T-helper 2 cell treated with Interferon-gamma antibody and Interleukin-4, amounts not matched to agents 100 ng/mL and 5 ng/mL, for 36 hours (primary cell): Measurements from ENCODE around the gene PHRF1. TPM values are rescaled to one million over a fixed set of nuclear protein-coding genes. Genes with fewer than 3 reads are reported as not detected.

ENCODE experiments used
- intact Hi-C: fragments of 100-400 bp; cut with micrococcal nuclease; formaldehyde crosslinking; loops from one replicate; pipeline ENCODE4 v1.15.1; 2023
- total RNA-seq: library from RNA; stranded (reverse); gene quantifications from 2 replicates; pipeline ENCODE4 v1.2.3, GENCODE V29; 2022

The PHRF1 gene
- total RNA-seq, 1 donor from 2014 or later, result 51.3 TPM

DNA sequence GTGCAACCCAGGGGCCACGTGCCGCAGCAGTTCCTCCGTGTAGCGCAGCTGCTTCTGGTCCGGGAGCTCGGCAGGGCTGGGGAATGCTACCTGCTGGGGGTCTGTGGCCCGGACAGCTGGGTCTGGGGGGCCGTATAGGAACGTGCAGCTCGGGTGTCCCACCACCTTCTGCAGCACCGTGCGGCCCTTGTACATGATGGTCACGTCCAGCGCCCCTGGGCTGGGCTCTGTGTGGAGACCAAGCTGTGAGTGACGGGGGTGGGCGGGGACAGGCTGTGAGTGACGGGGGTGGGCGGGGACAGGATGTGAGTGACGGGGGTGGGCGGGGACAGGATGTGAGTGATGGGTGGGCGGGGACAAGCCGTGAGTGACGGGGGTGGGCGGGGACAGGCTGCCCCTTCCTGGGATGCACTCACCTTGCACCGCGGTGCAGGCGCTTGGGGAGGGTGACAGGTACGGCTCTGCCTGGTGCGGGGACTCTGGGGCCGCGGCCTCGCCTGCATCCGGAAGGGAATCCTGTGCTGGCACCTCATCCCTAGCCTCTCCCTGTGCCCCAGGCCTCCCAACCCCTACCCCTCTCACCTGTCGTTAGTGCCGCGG lies 37.2 kb downstream of the PHRF1 start:
- intact Hi-C loops, result loop anchor here (1.0 to 10.0 kb wide), 3 partner anchors 45 to 111 kb away; partner anchors contain the start of genes LMNTD2 and RASSF7

DNA sequence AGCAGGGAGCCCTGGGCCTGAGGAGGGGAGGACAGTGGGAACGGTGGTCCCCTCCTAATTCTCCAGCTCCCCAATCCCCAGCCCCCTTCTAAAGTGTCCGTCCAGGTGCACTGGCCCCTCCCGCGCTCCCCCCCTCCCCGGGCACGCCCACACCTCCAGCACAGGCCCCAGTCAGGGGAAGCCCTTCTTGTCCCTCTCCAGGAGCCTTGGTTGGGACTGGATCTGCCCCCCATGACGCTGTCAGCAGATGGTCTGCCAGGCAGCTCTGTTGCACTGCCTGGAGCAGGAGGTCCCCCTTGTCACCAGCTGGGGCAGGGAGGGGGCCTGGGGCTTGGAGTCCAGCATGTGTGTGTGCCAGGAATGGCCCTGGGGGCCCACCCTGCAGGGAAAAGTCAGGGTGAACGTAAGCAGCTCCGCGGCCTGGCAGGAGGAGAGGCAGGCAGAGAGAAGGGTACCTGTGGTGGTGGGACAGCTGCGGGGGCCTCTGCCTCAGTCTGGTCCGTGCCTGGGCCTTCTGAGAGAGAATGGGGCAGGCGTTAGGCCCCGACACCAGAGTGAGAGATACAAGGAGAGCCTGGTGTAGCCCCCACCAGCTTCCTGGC lies 37.9 kb downstream of the PHRF1 start:
- intact Hi-C loops, result loop anchor here (10.0 kb wide), 1 partner anchor 111 kb away; no protein-coding TSS in a partner anchor

DNA sequence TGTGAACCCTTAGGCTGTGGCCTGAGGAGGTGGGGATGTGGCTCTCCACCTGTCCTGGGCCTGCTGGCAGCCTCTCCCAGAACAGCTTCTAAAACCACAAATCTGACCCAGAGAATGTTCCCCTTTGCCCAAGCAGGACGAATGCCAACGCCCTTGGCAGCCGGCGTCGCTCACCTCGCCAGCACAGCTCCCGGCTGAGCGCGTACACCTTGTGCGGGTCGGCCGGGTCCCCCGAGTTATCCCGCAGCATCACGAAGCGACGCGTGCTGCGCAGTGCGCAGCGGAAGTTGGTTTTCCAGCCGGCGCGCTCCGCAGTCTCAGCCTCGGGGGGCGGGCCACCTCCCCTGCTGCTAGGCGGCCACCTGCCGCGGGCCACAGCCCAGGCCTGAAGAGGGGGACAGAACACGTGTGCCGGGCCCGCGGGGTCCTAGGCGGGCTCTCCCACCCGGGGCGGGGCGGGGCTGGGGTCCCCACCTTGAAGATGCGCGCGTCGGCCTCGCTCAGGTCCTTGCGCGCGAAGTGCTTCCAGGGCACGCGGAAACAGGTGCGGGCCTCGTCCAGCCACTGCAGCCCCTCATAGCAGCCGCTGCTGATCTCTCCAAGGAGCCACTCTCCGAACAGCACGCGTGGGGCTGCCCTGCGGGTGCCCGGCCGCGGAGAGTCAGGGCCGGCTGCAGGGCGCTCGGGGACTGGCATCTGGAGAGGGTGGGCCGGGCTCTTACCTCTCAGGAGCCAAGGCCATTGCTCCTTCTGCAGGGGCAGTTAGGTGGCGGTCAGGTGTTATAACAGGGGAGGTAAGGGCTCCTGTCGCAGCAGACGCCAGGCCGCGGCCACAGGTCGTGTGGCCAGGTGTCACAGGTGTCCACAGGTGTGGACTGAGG lies 38.6 kb downstream of the PHRF1 start:
- intact Hi-C loops, result loop anchor here (10.0 kb wide), 1 partner anchor 110 kb away; no protein-coding TSS in a partner anchor

DNA sequence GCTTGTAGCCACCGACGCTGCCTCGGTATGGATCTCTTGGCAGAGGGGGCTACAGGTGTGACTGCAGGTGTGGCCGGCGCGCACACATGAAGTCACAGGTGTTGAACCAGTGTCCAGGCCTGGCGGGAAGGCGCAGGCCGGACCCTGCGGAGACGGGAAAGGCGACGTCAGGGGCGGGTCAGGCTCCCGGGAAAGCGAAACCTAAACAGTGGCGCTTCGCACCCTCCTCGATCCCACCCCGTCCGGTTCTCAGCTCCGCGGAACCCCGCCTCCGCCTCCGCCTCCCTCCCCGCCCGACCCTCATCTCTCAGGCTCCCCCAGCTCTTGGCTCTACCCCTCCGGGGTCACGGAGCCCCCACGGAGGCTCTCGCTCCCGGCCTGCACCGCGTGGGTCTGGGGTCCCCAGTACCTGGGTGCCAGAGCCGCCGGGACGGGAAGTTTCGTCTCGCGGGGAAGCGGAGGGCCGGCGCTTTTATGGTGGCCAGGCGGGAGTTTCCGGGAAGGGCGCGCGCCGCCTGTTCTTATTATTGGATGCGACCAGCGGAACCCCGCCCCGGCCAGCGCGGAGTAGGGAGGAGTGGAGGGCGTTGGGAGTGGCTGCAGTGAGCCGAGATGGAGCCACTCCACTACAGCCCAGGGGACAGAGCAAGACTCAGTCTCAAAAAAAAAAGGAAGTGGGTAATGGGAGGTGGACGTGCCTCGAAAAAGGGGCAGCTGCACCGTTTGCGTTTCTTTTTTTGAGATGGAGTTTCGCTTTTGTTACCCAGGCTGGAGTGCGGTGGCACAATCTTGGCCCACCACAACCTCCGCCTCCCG lies 39.4 kb downstream of the PHRF1 start, which contains the start of gene IRF7:
Gene IRF7 (minus strand): TSS at position 447 of the 816 bp plus-strand sequence. CDS start 586 bp downstream, outside the sequence.
- intact Hi-C loops, result loop anchor here (10.0 kb wide), 1 partner anchor 109 kb away; no protein-coding TSS in a partner anchor

DNA sequence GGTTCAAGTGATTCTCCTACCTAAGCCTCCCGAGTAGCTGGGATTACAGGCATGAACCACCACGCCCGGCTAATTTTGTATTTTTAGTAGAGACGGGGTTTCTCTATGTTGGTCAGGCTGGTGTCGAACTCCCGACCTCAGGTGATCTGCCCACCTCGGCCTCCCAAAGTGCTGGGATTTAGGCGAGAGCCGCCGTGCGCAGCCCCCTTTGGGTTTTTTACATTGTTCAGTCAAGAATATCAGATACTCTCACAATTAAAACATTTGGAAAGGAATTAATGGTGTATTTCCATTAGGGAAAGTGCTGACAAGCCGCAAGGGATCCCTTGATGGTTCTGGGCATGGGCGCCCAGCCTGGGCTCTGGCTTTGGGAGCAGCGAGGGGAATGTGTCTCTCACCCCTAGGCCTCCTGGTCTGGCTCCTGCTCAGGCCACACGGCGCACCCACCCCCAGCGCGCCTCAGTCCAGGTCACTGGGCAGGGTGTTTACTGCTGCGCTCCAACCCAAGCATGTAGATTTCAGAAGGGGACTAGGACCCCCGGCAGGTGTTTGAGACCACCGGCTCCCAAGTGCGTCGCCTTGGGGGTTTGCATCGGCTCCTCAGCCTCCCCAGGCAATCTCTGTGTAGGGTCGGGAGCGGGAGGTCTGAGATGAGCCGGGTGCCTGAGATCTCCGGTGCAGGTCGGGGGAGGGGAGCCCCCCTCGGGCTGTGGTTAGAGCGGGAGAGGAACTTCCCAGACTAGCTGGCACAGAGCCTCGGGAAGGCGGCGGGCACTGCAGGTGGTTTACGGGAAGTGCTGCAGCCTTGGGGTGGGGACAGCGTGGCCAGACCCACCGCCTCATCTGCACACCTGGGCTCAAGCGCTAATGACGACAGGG lies 40.3 kb downstream of the PHRF1 start:
- intact Hi-C loops, result loop anchor here (10.0 kb wide), 1 partner anchor 108 kb away; no protein-coding TSS in a partner anchor

DNA sequence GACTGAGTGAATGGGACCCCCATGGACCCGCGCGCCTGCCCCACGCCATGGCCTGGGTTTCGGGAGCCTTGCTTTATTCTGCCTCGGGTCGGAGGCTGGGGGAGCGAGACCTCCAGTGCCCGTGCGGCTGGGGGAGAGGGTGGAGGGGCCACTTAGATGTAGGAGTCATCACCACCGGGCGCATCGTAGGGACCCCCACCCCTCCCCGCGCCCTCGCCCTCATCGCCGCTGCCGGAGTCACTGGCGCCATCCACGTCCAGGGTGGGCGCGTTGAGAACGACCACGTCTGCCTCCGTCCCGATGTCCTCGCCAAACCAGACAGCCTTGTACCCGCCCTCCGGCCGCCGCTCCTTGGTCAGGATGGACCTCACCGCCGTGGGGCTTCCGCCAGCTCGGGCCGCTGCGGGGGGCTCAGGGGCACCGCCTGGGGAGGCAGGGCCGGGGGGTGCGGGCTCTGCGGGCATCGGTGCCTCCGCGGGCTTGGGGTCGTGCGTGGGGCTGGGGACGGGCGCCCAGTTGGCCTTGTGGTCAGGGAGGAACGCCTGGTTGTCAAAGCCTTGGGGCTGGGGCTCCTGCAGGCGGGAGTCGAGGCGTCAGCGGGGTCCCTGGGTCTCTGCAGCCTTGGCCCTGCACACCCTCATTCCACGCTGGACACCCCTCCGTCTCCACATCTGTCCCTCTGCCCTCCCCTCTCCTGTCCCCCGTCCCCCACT lies 41.1 kb downstream of the PHRF1 start:
- intact Hi-C loops, result loop anchor here (10.0 kb wide), 1 partner anchor 107 kb away; no protein-coding TSS in a partner anchor

DNA sequence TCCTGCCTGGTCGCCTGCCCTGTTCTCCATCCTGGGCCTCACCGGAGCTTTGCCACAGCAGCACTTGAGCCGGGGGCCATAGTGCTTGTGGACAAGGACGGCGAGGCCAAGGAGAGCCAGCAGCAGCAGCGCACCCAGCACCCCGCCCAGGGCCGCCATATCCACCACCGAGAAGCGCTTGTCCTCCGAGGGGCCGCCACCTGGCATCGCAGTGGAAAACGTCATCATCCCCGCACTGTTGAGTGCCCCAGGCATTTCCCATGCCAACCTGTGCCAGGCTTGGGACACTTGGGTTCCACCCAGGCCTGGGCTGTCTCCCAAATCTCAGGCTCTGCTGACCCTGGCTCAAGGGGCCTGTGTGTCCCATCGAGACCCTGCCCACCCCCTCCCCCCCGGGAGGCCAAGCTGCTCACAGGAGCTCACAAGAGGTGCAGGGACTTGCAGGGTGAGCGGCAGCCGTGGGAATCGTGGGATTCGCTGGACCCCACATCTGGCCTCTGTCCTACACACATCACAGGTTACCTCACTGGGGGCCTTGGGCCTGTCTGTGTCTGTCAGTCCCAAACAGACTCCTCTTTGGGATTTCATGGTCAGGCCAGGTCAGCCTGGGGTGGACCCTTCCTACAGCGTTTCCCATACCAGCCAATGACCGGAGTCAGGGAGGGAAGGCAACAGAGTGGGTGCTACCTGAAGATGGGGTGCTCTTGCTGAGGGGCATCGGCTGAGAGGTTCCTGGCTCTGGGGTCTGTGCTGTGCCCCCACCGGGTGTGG lies 41.8 kb downstream of the PHRF1 start:
- intact Hi-C loops, result loop anchor here (10.0 kb wide), 1 partner anchor 107 kb away; no protein-coding TSS in a partner anchor

DNA sequence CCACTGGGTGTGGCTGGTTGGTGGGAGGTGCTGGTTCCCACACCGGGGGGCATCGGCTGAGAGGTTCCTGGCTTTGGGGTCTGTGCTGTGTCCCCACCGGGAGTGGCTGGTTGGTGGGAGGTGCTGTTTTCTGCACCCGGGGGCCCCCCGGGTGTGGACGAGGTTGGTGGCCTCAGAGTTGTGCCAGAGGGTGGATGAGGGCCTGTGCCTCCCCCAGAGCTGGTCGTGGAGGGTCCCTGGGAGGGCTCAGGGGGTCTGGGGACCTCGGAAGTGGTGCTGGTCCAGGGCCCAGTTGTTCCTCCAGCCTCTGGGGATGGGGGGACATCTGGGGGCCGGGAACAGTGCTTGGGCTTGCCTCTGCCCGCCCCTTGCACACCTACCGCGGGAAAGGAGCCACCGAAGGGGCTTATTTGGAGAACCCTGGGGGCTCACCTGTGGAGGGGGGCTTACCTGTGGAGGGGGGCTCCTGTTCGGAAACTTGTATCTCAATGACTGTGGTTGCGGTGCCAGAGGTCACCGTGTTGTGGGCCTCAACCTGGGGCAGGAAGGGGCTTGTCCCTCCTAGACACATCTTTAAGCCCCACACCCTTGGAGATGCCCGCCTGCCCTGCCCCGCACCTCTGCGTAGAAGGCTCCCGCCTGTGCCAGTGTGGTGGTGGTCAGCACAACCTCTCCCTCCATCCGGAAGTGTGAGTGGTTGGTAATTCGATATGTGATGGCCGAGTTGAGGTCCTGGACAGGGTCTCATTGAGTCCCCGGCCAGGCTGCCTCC lies 42.8 kb downstream of the PHRF1 start:
- intact Hi-C loops, result loop anchor here (10.0 kb wide), 1 partner anchor 106 kb away; no protein-coding TSS in a partner anchor

DNA sequence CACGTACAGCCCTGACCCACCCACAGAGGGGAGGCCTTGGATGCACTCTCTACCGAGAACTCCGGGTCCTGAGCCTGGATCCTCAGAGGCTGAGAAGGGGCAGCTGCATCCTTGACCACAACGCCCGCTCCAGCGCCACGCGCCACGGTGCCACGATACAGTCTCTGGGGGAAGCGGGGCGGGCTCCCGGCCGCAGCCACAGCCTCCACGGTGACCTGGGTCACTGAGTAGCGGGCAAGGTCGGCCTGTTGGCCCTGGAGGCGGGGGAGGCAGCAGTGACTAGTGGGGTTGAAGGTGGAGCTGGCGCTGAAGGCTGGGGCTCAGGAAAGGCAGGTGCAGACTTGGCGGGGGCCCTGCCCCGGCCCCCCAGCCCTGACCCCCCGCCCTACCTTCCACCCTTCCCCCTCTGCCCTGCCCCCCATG lies 43.4 kb downstream of the PHRF1 start:
- intact Hi-C loops, result loop anchor here (10.0 kb wide), 1 partner anchor 105 kb away; no protein-coding TSS in a partner anchor

DNA sequence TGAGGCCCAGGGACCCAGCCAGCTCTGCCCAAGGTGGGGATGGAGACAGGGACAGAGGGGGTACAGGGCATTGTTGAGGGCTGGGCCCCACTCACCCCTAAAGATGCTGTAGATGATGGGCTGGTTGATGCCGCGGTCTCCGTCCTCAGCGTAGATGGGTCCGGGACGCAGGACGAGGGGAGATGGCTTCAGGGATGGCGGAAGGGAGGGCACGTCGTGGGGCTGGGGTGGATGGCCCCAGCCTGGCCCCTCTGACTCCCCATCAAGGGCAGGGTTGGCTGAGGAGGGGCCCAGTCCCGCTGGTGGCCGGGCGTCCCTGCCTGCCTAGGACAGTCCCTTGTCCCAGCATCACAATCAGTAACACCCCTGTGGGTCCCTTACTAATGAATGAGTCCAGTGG lies 43.9 kb downstream of the PHRF1 start:
- intact Hi-C loops, result no loop called here

DNA sequence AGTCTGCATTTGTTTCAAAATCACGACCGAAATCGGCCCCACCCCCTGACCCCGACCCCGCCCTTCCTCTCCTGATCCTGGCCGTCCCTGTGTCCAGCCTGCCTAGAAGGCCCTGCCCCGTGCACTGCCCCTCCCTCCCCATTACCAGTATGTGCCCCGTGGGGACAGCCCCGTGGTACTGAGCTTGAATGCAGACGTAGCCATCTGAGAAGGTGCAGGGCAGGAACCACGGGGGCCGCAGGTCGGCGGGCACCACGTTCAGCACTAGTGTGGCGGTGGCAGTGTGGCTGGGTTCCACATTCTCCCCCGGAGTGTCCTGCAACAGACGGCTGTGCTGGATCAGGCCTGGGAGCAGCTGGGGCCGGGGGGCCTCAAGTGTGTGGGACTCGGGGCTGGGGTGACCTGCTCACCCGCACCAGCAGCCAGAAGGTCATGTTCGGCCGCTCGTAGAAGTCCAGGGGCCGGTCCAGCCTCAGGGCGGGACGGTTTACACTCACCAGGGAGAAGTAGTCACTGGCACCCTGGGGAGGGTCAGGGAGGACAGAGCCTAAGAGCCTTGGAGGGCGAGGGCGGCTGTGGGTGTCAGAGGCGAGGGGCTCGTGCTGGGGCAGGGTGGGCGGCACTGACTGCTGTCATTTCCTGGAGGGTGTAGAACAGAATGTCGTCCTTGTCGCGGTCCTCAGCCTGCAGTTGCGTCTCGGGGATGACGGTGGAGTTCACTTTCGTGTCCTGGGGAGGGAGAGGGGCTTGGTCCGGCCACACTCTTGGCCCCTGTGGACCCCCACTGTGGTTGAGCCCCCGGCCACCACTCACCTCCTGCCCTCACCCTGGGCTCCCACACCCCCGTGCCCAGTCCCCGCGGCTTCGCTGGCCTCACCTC lies 44.9 kb downstream of the PHRF1 start:
- intact Hi-C loops, result no loop called here

DNA sequence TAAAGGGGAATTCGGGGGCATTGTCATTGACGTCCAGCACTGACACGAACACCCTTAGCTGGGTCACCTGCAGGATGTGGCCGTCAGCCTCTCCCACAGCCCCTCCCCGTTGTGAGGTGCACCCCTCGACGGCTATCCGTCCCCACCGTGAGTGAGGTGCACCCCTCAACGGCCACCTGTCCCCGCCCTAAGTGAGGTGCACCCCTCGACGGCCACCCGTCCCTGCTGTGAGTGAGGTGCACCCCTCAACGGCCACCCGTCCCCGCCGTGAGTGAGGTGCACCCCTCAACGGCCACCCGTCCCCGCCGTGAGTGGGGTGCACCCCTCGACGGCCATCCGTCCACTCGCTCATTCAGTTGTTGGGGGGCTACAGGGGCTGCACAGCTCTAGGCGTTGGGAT lies 45.6 kb downstream of the PHRF1 start:
- intact Hi-C loops, result no loop called here

DNA sequence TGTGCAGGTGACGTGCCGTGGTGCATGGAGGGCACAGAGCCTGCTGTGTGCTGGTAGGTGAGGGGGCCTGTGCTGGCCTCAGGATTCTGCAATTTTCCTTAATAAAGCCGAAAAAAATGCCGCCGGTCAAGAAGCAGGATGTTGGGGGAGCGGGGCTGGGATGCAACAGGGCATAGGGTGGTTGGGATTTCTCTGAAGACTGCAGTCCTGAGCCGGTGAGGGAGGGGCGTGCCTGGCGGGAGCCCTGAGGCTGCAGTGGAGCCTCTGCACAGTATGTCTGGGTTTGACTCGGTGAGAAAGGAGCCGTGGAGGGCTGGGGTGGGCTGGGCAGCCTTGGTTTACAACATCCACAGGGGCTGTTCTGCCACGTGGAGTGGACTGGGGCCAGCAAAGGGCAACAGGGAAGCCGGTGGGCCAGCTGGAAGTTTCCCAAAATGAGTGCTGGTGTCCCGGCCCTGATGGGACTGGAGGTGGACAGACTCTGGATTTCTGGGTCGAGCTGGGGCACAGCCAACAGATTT lies 47.1 kb downstream of the PHRF1 start:
- intact Hi-C loops, result no loop called here

DNA sequence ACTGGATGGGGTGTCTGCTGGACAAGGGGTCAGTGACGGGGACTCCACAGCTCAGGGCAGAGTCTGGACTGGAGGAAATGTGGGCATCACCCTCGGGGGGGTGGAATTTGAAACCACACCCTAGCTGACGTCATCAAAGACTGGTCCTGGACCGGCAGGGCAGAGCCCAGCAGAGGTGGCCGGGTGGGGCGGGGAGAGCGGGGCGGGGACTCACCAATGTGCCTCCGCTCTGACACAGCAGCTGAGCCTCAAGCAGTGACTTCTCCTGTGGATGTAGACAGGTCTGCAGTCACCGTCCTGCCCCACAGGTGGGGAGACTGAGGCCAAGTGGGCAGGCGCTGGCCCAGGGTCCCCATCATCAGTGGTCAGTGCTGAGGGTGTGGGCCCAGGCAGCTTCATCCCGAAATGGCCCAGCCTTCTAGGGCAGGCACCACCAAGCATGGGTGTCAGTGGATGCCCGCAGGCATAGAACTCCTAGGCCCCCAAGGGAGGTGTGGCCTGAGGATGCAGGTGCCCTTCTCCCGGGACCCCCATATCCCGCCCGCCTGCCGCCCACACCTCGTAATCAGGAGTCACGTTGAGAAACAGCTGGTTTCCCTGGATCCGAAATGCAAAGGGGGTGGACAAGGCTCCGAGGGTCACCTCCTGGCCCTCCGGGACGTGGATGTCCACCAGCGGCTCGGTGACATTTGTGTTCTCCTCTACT lies 47.9 kb downstream of the PHRF1 start:
- intact Hi-C loops, result no loop called here
